ENCODE measurements around the gene ZMAT3. TPM values are rescaled to one million over a fixed set of nuclear protein-coding genes. Genes with fewer than 3 reads are reported as not detected.
"Not testable (repeated sequence)": the region's sequence is repeated elsewhere in the genome, so short reads cannot be mapped to it uniquely, and the experiment has no call there.

Gene ZMAT3
- total and polyA plus RNA-seq, 2 of the 13 experiments (the other 11 are each of a cell fraction or from before 2014, with no cell fraction given): 11.4 to 11.7 TPM

DNA sequence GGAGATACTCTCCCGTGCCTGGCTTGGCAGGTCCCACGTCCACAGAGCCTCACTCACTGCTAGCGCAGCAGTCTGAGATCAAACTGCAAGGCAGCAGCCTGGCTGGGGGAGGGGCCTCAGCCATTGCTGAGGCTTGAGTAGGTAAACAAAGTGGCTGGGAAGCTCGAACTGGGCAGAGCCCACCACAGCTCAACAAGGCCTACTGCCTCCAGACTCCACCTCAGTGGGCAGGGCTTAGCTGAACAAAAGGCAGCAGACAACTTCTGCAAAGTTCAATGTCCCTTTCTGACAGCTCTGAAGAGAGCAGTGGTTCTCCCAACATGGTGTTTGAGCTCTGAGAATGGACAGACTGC, 32.7 kb downstream of the ZMAT3 start (continued):
- TF ChIP-seq HOXA3 (CRISPR knock-in tag; IDR thresholded peaks at IDR 0.05) (peak; percentile 57; the same call in 1 of the 2 replicates), ZFX (CRISPR knock-in tag; IDR thresholded peaks at IDR 0.05; ENCODE audit: low read depth) (peak; percentile 57; the same call in 1 of the 2 replicates), GABPA (CRISPR knock-in tag; IDR thresholded peaks at IDR 0.05; ENCODE audit: low read depth) (peak; percentile 26; the same call in 1 of the 2 replicates), HNF4G (IDR thresholded peaks at IDR 0.05; ENCODE audit: borderline replicate concordance, low read depth, low read length) (0 out of 2 replicates have a peak, but pooled peaks have one; percentile 17), ZMYM4 (CRISPR knock-in tag; IDR thresholded peaks at IDR 0.05) (peak; percentile 83), ZBTB33 (CRISPR knock-in tag; IDR thresholded peaks at IDR 0.05) (peak; percentile 11; the same call in 1 of the 2 replicates), YY1 (IDR thresholded peaks at IDR 0.05; ENCODE audit: insufficient read depth, insufficient replicate concordance, low read depth, low read length) (peak; percentile 17), POLR2A (IDR thresholded peaks at IDR 0.05; ENCODE audit: insufficient read depth in 1 of 2, low read depth in 2 of 2, low read length in 2 of 2) (0 out of 4 replicates have a peak, but pooled peaks of 1 of the 2 experiments have one; percentile 17), NONO (CRISPR knock-in tag; conservative IDR thresholded peaks at IDR 0.05) (0 out of 2 replicates have a peak, but pooled peaks have one; percentile 44), ZBTB4 (CRISPR knock-in tag; IDR thresholded peaks at IDR 0.05; ENCODE audit: borderline replicate concordance) (0 out of 2 replicates have a peak, but pooled peaks have one; percentile 27)
- TF ChIP-seq, protein P1, sequence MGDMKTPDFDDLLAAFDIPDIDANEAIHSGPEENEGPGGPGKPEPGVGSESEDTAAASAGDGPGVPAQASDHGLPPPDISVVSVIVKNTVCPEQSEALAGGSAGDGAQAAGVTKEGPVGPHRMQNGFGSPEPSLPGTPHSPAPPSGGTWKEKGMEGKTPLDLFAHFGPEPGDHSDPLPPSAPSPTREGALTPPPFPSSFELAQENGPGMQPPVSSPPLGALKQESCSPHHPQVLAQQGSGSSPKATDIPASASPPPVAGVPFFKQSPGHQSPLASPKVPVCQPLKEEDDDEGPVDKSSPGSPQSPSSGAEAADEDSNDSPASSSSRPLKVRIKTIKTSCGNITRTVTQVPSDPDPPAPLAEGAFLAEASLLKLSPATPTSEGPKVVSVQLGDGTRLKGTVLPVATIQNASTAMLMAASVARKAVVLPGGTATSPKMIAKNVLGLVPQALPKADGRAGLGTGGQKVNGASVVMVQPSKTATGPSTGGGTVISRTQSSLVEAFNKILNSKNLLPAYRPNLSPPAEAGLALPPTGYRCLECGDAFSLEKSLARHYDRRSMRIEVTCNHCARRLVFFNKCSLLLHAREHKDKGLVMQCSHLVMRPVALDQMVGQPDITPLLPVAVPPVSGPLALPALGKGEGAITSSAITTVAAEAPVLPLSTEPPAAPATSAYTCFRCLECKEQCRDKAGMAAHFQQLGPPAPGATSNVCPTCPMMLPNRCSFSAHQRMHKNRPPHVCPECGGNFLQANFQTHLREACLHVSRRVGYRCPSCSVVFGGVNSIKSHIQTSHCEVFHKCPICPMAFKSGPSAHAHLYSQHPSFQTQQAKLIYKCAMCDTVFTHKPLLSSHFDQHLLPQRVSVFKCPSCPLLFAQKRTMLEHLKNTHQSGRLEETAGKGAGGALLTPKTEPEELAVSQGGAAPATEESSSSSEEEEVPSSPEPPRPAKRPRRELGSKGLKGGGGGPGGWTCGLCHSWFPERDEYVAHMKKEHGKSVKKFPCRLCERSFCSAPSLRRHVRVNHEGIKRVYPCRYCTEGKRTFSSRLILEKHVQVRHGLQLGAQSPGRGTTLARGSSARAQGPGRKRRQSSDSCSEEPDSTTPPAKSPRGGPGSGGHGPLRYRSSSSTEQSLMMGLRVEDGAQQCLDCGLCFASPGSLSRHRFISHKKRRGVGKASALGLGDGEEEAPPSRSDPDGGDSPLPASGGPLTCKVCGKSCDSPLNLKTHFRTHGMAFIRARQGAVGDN (CRISPR knock-in tag; IDR thresholded peaks at IDR 0.05): peak; percentile 71
- not testable (repeated sequence) for TF ChIP-seq GABPA (IDR thresholded peaks at IDR 0.05; ENCODE audit: low read depth, low read length); HNF4G (CRISPR knock-in tag; IDR thresholded peaks at IDR 0.05; ENCODE audit: borderline replicate concordance, low read depth); NONO (IDR thresholded peaks at IDR 0.05)
- TF ChIP-seq, protein P2, sequence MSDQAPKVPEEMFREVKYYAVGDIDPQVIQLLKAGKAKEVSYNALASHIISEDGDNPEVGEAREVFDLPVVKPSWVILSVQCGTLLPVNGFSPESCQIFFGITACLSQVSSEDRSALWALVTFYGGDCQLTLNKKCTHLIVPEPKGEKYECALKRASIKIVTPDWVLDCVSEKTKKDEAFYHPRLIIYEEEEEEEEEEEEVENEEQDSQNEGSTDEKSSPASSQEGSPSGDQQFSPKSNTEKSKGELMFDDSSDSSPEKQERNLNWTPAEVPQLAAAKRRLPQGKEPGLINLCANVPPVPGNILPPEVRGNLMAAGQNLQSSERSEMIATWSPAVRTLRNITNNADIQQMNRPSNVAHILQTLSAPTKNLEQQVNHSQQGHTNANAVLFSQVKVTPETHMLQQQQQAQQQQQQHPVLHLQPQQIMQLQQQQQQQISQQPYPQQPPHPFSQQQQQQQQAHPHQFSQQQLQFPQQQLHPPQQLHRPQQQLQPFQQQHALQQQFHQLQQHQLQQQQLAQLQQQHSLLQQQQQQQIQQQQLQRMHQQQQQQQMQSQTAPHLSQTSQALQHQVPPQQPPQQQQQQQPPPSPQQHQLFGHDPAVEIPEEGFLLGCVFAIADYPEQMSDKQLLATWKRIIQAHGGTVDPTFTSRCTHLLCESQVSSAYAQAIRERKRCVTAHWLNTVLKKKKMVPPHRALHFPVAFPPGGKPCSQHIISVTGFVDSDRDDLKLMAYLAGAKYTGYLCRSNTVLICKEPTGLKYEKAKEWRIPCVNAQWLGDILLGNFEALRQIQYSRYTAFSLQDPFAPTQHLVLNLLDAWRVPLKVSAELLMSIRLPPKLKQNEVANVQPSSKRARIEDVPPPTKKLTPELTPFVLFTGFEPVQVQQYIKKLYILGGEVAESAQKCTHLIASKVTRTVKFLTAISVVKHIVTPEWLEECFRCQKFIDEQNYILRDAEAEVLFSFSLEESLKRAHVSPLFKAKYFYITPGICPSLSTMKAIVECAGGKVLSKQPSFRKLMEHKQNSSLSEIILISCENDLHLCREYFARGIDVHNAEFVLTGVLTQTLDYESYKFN (CRISPR knock-in tag; conservative IDR thresholded peaks at IDR 0.05): peak; percentile 52
